Ishikawa (cell line): ENCODE measurements around the gene IGF1R.

ENCODE experiments used
- CEBPB ChIP-seq: IDR thresholded peaks from 2 replicates; pipeline ENCODE4 v1.6.1; 2012
- CREB1 ChIP-seq: IDR thresholded peaks from 2 replicates; pipeline ENCODE4 v1.6.1; 2012; ENCODE audit warnings: low read depth
- EP300 ChIP-seq: IDR thresholded peaks from 2 replicates; pipeline ENCODE4 v1.6.1; 2012; ENCODE audit warnings: borderline replicate concordance
- FOXM1 ChIP-seq: IDR thresholded peaks from 2 replicates; pipeline ENCODE4 v1.6.1; 2012; ENCODE audit warnings: low read depth, borderline replicate concordance
- MAX ChIP-seq: IDR thresholded peaks from 2 replicates; pipeline ENCODE4 v1.6.1; 2012
- RAD21 ChIP-seq: IDR thresholded peaks from 2 replicates; pipeline ENCODE4 v1.6.1; 2012; ENCODE audit warnings: low read depth
- TAF1 ChIP-seq: IDR thresholded peaks from 2 replicates; pipeline ENCODE4 v1.6.1; 2012; ENCODE audit warnings: low read depth, mild to moderate bottlenecking
- TEAD4 ChIP-seq: IDR thresholded peaks from 2 replicates; pipeline ENCODE4 v1.6.1; 2012
- USF1 ChIP-seq: IDR thresholded peaks from 2 replicates; pipeline ENCODE4 v1.6.1; 2012
- YY1 ChIP-seq: IDR thresholded peaks from 2 replicates; pipeline ENCODE4 v1.6.1; 2012; ENCODE audit warnings: low read depth

DNA sequence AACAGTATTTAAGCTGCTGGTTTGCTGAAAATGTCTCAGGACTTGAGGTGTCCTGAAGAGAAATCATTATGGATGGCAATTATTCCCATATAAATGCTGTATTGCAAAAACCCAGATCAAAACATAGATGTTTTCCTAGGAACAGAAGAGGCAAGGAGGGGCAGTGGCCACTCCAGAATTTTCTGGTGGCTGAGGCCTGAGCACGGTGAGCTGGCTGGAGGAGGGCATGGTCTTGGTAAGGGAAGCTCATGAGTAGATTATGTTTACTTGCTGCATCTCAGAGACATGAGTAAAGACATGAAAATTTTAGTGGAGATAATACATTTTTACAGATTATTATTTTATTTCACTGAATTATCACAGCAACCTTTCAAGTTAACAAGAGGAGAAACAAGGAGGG lies 328.2 kb downstream of the IGF1R start:
- TF ChIP-seq TEAD4 = no peak
- TF ChIP-seq EP300 = no peak
- TF ChIP-seq YY1 = no peak
- TF ChIP-seq MAX = no peak
- TF ChIP-seq RAD21 = no peak
- no peak for TF ChIP-seq CREB1
- no peak for TF ChIP-seq FOXM1
- TF ChIP-seq USF1 = no peak
- no peak for TF ChIP-seq CEBPB
- no peak for TF ChIP-seq TAF1
